KBM-7 (cell line): Measurements from ENCODE around the gene AQP10.
"Not testable (repeated sequence)": the region's sequence is repeated elsewhere in the genome, so short reads cannot be mapped to it uniquely, and the experiment has no call there.

Experiments used
- DNase-seq: peaks from one replicate; pipeline ENCODE4 v3.0.0-alpha.2; 2015
- in situ Hi-C: fragments of 300-500 bp; cut with MboI; formaldehyde crosslinking; loops from 2 replicates; pipeline ENCODE4 v1.14.3; 2020; ENCODE audit warnings: low sequenced_read_pairs, low pct_unique_long_range_greater_than_20kb, mixed read lengths

Gene AQP10

GRCh38 chr1:154361357-154361756 is 40.5 kb downstream of the AQP10 start:
- no peak for DNase-seq
- in situ Hi-C loops: no loop called here

DNA sequence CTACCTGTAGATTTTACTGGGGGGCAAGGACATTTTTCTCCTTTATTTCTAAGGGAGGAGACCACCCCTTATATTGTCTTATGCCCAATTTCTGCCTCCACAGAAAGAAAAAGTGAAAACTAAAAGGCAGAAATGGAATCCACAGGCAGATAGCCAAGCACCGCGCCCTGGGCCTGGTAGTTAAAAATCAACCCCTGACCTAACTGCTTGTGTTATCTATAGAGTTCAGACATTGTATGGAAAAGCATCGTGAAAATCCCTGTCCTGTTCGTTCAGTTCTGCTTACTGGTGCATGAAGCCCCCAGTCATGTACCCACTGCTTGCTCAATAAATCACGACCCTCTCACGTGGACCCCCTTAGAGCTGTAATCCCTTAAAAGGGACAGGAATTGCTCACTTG is 50.5 kb downstream of the AQP10 start:
- in situ Hi-C loops: no loop called here
- no peak for DNase-seq

GRCh38 chr1:154373777-154374357 is 53.0 kb downstream of the AQP10 start:
- in situ Hi-C loops: not testable (repeated sequence)
- DNase-seq: peak; percentile 45
